ENCODE measurements around the gene L3MBTL3. TPM values are rescaled to one million over a fixed set of nuclear protein-coding genes. Genes with fewer than 3 reads are reported as not detected.

L3MBTL3 gene
- total RNA-seq, 1 experiment from 2014 or later: 3.1 TPM

DNA sequence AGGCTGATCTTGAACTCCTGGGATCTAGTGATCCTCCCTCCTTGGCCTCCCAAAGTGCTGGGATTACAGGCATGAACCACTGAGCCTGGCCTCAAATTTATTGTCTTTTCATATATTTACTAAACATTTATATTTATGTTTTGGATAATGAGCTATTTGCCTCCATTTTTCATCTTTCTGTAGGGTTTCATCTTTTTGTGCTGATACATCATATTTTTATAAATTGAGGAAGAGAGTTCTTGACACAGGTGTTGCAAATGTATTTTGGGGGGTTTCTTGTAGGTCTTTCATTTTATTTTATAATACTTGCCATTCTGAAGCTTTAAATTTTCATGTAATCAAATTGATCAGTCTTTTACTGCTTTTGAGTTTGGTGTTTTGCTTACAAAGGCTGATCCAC, 72.4 kb downstream of the L3MBTL3 start:
- TF ChIP-seq EZH2phosphoT487 (IDR thresholded peaks at IDR 0.05; ENCODE audit: borderline replicate concordance, low read length) (no peak), EZH2 (IDR thresholded peaks at IDR 0.05; ENCODE audit: low read length, unreplicated experiment) (no peak)
- TF ChIP-seq, protein P1, sequence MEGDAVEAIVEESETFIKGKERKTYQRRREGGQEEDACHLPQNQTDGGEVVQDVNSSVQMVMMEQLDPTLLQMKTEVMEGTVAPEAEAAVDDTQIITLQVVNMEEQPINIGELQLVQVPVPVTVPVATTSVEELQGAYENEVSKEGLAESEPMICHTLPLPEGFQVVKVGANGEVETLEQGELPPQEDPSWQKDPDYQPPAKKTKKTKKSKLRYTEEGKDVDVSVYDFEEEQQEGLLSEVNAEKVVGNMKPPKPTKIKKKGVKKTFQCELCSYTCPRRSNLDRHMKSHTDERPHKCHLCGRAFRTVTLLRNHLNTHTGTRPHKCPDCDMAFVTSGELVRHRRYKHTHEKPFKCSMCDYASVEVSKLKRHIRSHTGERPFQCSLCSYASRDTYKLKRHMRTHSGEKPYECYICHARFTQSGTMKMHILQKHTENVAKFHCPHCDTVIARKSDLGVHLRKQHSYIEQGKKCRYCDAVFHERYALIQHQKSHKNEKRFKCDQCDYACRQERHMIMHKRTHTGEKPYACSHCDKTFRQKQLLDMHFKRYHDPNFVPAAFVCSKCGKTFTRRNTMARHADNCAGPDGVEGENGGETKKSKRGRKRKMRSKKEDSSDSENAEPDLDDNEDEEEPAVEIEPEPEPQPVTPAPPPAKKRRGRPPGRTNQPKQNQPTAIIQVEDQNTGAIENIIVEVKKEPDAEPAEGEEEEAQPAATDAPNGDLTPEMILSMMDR (conservative IDR thresholded peaks at IDR 0.05; ENCODE audit: low read depth, low read length): no peak

DNA sequence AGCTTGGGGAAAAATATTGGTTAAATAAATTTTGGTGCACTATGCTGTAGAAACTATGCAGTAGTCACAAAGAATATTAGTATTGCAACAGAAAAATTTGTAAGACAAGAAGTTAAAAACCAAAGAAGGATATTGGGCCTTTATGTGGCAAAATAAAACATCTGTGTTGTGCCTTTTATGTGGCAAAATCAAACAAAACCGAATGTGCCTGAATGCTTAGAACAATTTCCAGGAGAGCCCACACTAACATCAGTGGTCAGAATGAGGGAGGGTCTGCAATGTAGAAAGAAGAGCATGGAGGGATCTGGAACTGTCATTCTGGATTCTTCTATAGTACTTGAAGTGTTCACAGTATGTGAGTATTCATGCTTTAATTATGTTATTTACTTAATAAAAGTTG, 75.2 kb downstream of the L3MBTL3 start:
- Histone ChIP-seq H3K9me3 (ENCODE audit: low read length) (no peaks in the 10 kb centered on the region), H3K27me3 (ENCODE audit: low read length) (no peaks in the 10 kb centered on the region), H3K4me3 (ENCODE audit: low read length) (no peak overlapping the region), H3K36me3 (ENCODE audit: low read depth, low read length) (no peaks in the 10 kb centered on the region), H3F3A (ENCODE audit: low read length, unreplicated experiment) (no peaks in the 10 kb centered on the region), H3K4me1 (ENCODE audit: insufficient read depth, low read length) (no peaks in the 10 kb centered on the region), H3K4me2 (ENCODE audit: low read length) (no peak overlapping the region), H3K27ac (ENCODE audit: low read length) (no peak overlapping the region), H3K9me2 (replicated peaks; ENCODE audit: low read length) (no peaks in the 10 kb centered on the region), H2AFZ (ENCODE audit: low read length) (no peak overlapping the region), H3K9ac (ENCODE audit: low read length) (no peak overlapping the region), H4K20me1 (ENCODE audit: low read length) (no peaks in the 10 kb centered on the region), H3K79me2 (ENCODE audit: low read length) (no peaks in the 10 kb centered on the region)
- no peak for ATAC-seq
- no peak for DNase-seq
- no TSS peak for BruUV-seq (replicated peaks)
- intact Hi-C loops (cut with micrococcal nuclease): no loop called here
- TF ChIP-seq EZH2phosphoT487 (IDR thresholded peaks at IDR 0.05; ENCODE audit: borderline replicate concordance, low read length) (no peak), EZH2 (IDR thresholded peaks at IDR 0.05; ENCODE audit: low read length, unreplicated experiment) (no peak)
- TF ChIP-seq, protein P1 (conservative IDR thresholded peaks at IDR 0.05; ENCODE audit: low read depth, low read length): no peak
- CTCF ChIA-PET: no interaction called here
- POLR2A ChIA-PET (ENCODE audit: unreplicated experiment): no interaction called here

More for the DNA sequence above, 72.4 kb downstream of the L3MBTL3 start:
- Histone ChIP-seq H3K27ac (ENCODE audit: low read length) (no peak overlapping the region), H3K4me3 (ENCODE audit: low read length) (no peak overlapping the region), H3K9ac (ENCODE audit: low read length) (no peak overlapping the region), H3K36me3 (ENCODE audit: low read depth, low read length) (no peaks in the 10 kb centered on the region), H3F3A (ENCODE audit: low read length, unreplicated experiment) (no peaks in the 10 kb centered on the region), H3K27me3 (ENCODE audit: low read length) (no peaks in the 10 kb centered on the region), H3K4me2 (ENCODE audit: low read length) (no peak overlapping the region), H3K79me2 (ENCODE audit: low read length) (no peaks in the 10 kb centered on the region), H3K9me3 (ENCODE audit: low read length) (no peaks in the 10 kb centered on the region), H3K9me2 (replicated peaks; ENCODE audit: low read length) (no peaks in the 10 kb centered on the region), H3K4me1 (ENCODE audit: insufficient read depth, low read length) (no peaks in the 10 kb centered on the region), H2AFZ (ENCODE audit: low read length) (no peak overlapping the region), H4K20me1 (ENCODE audit: low read length) (no peaks in the 10 kb centered on the region)
- intact Hi-C loops (cut with micrococcal nuclease): no loop called here
- POLR2A ChIA-PET (ENCODE audit: unreplicated experiment): interaction anchor here (0.6 kb wide), 1 partner anchor 21 kb away, joined by 4 read pairs; no protein-coding TSS in a partner anchor
- no TSS peak for BruUV-seq (replicated peaks)
- DNase-seq (no peak), ATAC-seq (no peak)
- CTCF ChIA-PET: no interaction called here

DNA sequence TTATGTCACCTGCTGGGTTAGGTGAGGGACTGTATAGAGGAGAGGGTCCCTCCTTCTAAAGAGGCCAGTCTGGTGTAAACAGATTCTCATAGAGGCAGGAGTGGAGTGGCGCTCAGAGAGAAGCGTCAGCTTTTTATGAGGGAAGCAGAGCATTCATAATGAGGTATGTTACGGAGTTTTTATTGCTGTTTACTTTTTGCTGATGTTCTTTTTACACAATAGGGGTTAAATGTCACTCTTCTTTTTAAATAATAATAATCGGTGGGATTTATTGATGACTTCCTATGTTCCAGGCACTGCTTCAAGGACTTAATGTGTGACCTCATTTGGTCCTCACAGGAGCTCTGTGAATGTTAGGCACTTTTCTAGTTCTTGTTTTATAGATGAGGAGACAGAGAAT, 79.9 kb downstream of the L3MBTL3 start:
- TF ChIP-seq EZH2 (IDR thresholded peaks at IDR 0.05; ENCODE audit: low read length, unreplicated experiment): no peak
- TF ChIP-seq, protein P1 (conservative IDR thresholded peaks at IDR 0.05; ENCODE audit: low read depth, low read length): no peak
- TF ChIP-seq EZH2phosphoT487 (IDR thresholded peaks at IDR 0.05; ENCODE audit: borderline replicate concordance, low read length): no peak
- Histone ChIP-seq H3K27ac (ENCODE audit: low read length) (no peak overlapping the region), H3K27me3 (ENCODE audit: low read length) (no peaks in the 10 kb centered on the region), H4K20me1 (ENCODE audit: low read length) (no peaks in the 10 kb centered on the region), H3K4me2 (ENCODE audit: low read length) (no peak overlapping the region), H3K9me3 (ENCODE audit: low read length) (no peaks in the 10 kb centered on the region), H3F3A (ENCODE audit: low read length, unreplicated experiment) (no peaks in the 10 kb centered on the region), H3K36me3 (ENCODE audit: low read depth, low read length) (no peaks in the 10 kb centered on the region), H3K4me1 (ENCODE audit: insufficient read depth, low read length) (no peaks in the 10 kb centered on the region), H3K79me2 (ENCODE audit: low read length) (no peaks in the 10 kb centered on the region), H3K9me2 (replicated peaks; ENCODE audit: low read length) (no peaks in the 10 kb centered on the region), H2AFZ (ENCODE audit: low read length) (no peak overlapping the region), H3K9ac (ENCODE audit: low read length) (no peak overlapping the region), H3K4me3 (ENCODE audit: low read length) (no peak overlapping the region)
- no TSS peak for BruUV-seq (replicated peaks)
- POLR2A ChIA-PET (ENCODE audit: unreplicated experiment): no interaction called here
- intact Hi-C loops (cut with micrococcal nuclease): no loop called here
- DNase-seq: peak; percentile 19
- CTCF ChIA-PET: no interaction called here
- ATAC-seq: peak; percentile 50; the same call in 1 of the 2 replicates
